ENCODE measurements around the gene EPO.
A peak's percentile ranks its signal among the peaks of the same experiment; 100 is the strongest.
"Not testable (repeated sequence)": the region's sequence is repeated elsewhere in the genome, so short reads cannot be mapped to it uniquely, and the experiment has no call there.

The EPO gene

DNA sequence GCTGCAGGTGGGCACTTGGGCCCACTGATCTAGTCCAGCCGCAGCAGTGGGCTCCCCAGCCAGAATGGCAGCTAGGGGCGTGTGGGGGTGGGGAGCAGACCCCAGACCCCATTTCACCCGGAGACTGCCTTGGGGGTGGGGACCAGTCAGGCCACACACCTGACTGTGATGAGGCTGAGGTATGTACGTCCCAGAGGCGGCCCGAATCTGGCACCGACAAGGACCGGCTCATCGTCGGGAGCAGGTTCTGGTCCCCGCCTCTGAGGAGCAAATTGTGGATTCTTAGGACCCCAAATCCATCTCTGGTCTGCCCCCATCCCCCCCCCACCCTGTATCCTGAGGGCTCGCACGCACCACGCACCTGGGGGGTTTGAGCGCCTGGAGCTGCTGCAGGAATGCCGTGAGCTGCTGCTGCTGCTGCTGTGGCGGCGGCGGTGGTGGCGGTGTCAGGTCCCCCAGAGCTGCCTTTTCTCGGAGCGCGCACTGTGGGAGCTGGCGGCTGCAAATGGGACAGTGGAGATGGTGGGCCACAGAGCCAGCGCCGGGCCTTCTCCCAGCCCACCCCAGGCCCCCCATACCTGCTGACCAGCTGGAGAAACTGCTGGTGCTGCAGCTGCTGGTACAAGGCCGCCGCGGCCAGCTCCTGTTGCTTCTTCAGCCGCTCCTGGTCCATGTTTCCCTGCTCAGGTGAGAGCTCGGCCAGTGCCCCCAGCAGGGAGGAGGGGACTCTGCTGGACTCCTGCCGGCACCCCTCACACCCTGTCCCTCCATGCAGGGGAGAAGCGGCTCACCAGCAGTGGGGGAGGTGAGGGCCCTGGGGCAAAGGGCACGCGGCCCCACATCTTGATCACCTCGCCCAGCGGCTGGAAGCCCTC lies 36.4 kb upstream of the EPO start:
- DNase-seq = no peak

DNA sequence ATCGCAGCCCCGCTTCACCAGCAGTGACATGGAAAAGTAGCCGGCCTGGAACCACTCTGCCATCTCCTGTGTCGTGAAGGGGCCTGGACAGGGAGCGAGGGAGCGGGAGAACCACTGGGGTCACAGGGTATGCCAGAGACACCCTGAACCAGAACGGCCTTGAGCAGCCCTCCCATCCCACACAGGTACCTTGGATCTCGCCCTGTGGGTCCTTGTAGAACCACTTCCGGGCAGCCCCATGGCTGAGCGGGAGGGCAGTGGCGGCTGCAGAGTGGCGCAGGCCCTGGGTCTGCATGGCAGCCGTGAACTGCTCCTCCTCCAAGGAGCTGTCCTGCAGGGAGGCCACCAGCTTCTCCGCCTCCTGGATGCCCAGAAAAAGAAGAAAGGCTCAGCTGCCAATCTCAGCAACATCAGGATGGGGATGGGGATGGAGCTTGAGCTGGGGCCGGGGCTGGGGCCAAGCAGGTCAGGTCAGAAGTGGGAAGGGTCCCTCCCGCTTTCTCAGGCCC lies 35.7 kb upstream of the EPO start:
- DNase-seq = no peak

GRCh38 chr7:100685049-100685605 lies 35.1 kb upstream of the EPO start:
- DNase-seq = no peak

GRCh38 chr7:100685631-100686145 lies 34.6 kb upstream of the EPO start:
- no peak for DNase-seq

DNA sequence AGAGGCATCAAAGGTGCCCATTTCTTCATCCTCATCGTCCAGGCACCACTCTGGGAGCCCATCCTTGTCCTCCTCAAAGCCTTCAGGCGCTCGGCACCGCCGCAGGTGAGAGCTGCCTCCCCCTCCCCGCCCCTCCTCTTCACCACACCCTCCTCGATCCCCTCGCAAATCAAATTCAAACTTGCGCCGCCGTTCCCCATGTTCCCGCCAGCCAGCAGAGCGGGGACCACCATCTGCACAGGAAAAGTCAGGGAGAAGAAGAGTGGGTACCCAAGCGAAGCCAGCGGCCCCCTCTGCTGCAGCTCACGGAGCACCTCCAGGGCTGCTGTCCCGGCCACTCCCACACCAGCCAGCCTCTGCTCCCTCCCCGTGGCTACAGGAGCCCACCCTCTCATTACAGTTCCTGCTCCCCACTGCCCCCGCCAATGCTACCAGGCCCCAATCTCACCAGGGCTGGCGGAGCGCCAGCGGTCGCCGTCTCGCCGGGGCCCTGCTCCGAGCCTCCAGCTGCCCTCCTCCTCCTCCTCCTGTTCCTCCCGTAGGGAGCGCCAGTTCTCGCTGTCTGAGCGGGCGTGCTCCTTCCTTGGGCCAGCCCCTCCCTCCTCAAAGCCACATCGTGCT lies 34.0 kb upstream of the EPO start:
- DNase-seq = no peak

DNA sequence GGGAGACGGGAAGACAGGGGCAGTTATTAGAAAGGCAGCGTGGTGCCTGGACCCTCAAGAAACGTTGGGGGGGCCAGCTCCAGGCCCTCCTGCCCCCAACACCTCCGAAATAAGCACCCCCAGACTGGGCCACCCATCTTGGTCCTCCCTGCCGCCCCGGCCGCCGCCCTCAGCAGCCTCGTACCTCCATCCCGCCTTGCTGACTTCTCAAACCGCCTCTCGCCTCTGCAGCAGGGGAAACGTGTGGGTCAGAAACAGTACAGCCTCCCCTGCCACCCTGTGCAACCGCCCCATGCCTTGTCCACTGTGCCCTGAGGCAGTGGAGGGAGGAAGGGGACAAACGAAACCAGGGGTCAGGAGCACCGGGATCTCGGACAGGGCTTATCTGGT lies 33.5 kb upstream of the EPO start:
- no peak for DNase-seq

- DNase-seq = no peak
Observed at GRCh38 chr7:100687261-100687660, 33.0 kb upstream of the EPO start.

DNA sequence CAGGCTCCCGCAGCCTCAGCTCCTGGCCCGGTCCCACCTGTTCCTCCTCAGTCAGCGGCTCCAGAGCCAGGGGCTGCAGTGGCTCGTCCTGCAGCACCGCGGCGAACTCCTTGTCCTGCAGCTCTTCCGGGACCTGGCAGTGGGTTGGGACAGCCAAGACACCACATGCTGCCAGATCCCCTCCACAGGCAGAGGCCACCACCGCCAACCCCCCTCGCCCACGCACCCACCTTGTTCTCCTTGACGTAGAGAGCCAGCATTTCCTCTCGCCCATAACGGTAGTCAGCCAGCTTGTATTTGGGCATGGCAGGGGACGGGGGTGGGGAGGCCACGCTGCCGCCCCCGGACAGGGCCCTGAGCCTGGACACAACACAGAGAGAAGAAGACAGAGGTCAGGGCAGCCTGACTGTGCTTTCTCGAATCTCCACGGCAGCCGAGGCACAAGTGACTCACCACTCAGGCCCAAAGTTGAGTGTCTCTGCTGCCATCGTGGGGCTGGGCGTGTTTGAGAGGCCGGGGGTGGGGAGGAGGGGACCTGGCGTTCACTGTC lies 32.4 kb upstream of the EPO start:
- no peak for DNase-seq

DNA sequence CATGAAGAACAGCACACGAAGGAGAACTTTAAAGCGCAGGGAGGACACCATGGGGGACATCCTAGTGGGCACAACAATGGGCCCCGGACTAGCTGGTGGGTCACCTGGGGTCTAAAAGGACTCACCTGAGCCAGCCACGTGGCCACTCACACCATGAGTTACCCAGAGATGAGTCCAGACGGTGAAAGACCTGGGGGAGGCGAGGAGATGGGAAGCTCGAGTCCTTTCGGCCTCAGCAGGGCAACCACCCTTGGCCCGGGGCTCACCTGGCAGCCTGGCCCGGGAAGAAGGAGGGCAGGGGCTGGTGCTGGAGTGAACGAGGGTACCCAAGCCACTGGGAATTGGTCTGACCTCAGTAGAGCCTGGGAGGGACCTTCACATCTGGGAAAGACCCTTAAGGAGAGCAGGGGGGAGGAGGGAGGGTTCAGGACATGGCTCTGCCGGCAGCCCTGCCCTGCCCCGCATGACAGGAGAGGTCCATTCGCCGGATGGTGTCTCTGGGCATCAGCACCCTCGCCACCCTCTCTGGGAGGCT lies 31.9 kb upstream of the EPO start:
- DNase-seq = no peak

DNA sequence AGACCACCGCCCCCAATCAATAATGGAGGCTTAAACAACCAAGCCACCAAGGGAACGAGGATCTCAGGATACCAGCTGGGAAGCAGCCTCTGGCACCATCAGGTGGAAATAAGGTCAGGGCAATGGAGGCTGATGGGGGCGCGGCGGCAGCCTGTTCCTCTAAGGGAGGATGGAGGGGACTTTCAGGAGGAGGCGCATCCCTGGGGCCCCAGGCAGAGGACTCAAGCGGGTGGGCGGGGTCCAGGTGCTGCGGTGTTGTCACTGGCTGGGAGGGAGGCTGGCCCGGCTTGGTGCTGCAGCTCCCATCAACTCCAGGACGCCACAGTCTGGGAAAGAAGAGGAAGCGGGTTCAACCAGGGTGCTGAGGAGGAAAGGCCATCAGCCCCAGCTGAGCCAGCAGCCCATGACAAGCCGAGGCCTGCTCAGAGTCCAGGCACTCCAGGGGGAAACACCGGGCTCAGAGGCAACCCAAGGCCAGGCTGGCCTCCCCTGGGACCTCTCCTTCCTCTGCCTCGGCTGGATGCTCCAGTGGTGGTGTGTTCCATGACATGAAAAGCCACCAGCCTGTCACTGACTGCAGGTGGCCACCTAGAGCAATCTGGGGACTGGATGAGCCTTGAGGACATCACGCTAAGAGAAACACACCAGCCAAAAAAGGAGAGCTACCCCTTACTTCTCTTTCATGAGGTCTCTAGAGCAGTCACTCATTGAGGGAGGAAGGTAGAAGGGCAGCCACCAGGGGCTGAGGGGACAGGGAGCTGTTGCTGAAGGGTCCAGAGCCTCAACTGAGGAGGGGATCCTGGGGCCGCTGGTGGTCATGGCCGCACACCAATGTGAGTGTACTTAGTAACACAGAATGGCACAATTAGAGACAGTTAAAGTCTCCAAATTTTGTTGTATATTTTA lies 30.8 kb upstream of the EPO start:
- DNase-seq = no peak

- peak; percentile 81 to 85 for DNase-seq
Observed at GRCh38 chr7:100691676-100692577, 28.3 kb upstream of the EPO start.

- no peak for DNase-seq
Observed at GRCh38 chr7:100692578-100692961, 27.7 kb upstream of the EPO start.

DNA sequence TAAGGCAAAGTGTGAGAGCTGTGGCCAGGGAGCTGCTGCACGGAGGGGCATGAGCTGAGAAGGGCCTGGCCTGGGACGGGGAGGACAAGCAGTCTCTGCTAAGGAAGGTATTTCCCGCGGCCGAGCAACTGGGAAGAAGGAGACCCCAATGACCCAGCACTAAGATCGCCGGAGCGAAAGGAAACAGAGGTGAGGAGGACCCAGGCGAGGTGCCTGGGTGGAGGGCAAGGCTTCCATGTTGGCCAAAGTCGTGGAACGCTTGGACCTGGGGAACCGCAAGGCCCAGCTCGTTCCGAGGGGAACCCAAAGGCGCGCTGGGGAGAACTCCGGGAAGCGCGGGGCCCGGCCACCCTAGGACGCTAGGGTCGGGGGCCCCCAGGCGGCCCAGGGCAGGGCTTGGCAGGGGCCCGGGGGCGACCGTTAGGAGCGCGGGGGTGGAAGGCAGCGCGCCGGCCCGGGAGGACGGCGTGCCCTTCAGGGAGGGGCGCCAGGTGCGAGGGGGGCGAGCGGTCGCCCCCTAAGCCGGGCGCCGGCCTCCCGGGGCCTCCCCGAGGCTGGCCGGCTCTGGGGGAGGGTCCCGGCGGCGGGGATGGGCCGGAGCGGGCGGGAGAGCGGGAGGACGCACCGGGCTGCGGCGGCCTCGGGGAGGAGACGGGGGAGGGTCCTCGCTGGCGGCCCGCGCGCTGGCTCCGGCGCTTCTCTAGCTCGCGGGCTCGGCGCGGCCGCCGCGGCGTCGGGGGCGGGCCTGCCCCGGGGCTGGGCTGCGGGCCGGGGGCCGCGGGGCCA lies 26.8 kb upstream of the EPO start:
- DNase-seq = no peak

DNA sequence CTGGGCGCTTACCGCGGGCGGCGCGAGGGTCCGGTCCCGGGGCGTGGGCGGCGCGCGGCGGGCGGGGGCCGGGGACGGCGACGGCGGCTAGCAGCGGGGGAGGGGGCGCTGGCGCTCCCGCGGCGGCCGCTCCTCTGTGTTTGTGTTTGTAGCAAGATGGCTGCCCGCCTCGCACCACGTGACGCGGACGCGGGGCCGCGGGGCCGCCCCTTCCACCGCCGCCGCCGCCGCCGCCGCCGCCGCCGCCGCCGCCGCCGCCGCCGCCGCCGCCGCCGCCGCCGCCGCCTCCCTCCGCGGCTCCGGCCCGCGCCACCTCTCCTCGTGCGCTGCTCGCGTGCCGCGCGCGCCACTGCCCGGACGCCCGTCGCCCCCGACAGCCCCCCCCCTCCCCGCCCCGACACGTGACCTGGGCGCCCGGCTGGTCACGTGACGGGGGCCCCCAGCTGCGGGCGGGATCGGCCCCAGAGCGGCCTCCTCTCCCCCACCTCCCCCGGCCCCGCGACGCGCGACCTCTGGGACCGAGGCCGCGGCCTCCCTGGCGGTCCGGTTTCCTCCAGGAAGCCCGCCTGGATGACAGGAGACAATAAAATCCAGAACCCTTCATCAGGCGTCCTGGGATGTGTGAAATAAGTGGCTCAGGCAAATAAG lies 26.0 kb upstream of the EPO start, which contains the start of gene GIGYF1:
Gene GIGYF1, minus strand, starts transcription at position 153 of the 648 bp plus-strand sequence. CDS start 6,012 bp downstream, outside the sequence.
- DNase-seq = peak; percentile 75

DNA sequence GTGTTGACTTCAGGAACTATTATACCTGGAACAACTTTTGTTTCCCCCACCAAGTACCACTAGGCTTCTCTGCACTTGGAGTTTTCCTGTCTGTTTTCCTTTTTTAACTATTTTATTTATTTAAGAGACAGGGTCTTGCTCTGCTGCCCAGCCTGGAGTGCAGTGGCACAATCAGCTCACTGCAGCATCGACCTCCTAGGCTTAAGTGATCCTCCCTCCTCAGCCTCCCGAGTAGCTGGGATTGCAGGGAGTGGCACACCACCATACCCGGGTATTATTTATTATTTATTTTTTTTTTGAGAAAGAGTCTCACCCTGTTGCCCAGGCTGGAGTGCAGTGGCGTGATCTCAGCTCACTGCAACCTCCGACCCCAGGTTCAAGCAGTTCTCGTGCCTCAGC lies 24.1 kb upstream of the EPO start:
- DNase-seq = no peak

GRCh38 chr7:100699018-100699417 lies 21.2 kb upstream of the EPO start:
- no peak for DNase-seq

GRCh38 chr7:100701089-100701488 lies 19.2 kb upstream of the EPO start:
- DNase-seq = not testable (repeated sequence)

DNA sequence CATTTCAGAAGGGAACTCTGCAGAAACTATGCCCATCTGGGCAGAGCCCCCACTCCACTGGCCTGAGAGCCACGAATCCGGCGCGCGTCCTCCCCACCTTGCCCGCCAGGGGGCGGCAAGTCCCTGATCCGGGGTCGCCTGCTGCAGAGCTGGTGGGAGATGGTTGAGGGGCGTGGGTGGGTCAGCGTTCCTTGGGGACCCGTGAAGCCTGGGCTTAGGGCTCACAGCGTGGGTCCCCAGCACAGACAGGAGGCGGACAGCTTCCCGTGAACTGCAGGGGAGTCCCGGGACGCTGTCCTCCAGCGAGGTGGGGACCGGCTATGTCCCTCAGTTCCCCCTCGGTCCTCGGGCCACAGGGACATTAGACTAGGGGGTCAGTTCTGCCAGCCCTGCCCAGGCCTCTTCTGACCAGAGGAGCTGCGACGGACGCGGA lies 14.9 kb upstream of the EPO start:
- peak; percentile 69 to 72 for DNase-seq

Measured in CD4-positive, alpha-beta T cell treated with Interleukin-4 for 1 hour (primary cell).